Stomach (tissue), 19 donors: ENCODE data around the gene METAP1. TPM values are rescaled to one million over a fixed set of nuclear protein-coding genes. Genes with fewer than 3 reads are reported as not detected.
A peak's percentile ranks its signal among the peaks of the same experiment; 100 is the strongest.

Experiments used
- DNase-seq, 2 donors: peaks; one replicate each; pipeline versions ENCODE4 v3.0.0 to v3.0.0-alpha.2; 2013 to 2019
- H3K27ac ChIP-seq, 5 donors: fragments of 200-600 bp in 4 of 5; sonication (generic) in 4 of 5; one replicate each; pipeline ENCODE4 v1.5.1; 2013 to 2019; ENCODE audit warnings: mild to moderate bottlenecking in 1 of 5, moderate library complexity in 1 of 5
- H3K27me3 ChIP-seq, 3 donors: fragments of 200-600 bp; sonication (generic); one replicate each; pipeline ENCODE4 v1.5.1; 2017 to 2019; ENCODE audit warnings: mixed run types in 1 of 3
- H3K36me3 ChIP-seq, 4 donors: fragments of 200-600 bp; sonication (generic); 1 replicate in 3 of 4; 2 replicates in 1 of 4; pipeline ENCODE4 v1.5.1; 2016 to 2019
- H3K4me1 ChIP-seq, 4 donors: fragments of 200-600 bp; sonication (generic); one replicate each; pipeline ENCODE4 v1.5.1; 2016 to 2019
- H3K4me3 ChIP-seq, 4 donors: fragments of 200-600 bp; sonication (generic) in 3 of 4; one replicate each; pipeline ENCODE4 v1.5.1; 2016 to 2019; ENCODE audit warnings: mild to moderate bottlenecking in 1 of 4
- H3K9me3 ChIP-seq, 4 donors: fragments of 200-600 bp; sonication (generic); one replicate each; pipeline ENCODE4 v1.5.1; 2016 to 2019
- CTCF ChIP-seq, 7 experiments: fragments of 450-650 bp in 4 of 7; fragments of 200-600 bp in 3 of 7; sonication (generic) in 3 of 7; IDR thresholded peaks; one replicate each; pipeline ENCODE4 v1.5.1; 2016 to 2019; ENCODE audit warnings: antibody characterized with exemption in 7 of 7, control low read depth in 2 of 7, mild to moderate bottlenecking in 1 of 7
- EP300 ChIP-seq: sonication (generic); formaldehyde crosslinking; IDR thresholded peaks from one replicate; pipeline ENCODE4 v1.6.1; 2017; ENCODE audit warnings: antibody characterized with exemption
- POLR2A ChIP-seq, 4 donors: fragments of 450-650 bp; IDR thresholded peaks; one replicate each; pipeline ENCODE4 v1.6.1; 2016; ENCODE audit warnings: antibody characterized with exemption in 4 of 4, control low read depth in 2 of 4, mild to moderate bottlenecking in 1 of 4, moderate library complexity in 1 of 4
- POLR2AphosphoS5 ChIP-seq, 3 donors: sonication (generic); formaldehyde crosslinking; IDR thresholded peaks; one replicate each; pipeline ENCODE4 v1.6.1; 2016; ENCODE audit warnings: antibody characterized with exemption in 3 of 3
- WGBS, 5 donors: extraction: QIAGEN DNeasy Blood & Tissue Kit in 3 of 5; methylation state at CpG; one replicate each; pipeline versions ENCODE4 v1.1.5 to v1.1.7; 2013 to 2018; 5-methylcytosine and 5-hydroxymethylcytosine counted together
- intact Hi-C: fragments of 100-400 bp; cut with DNase I; formaldehyde crosslinking; loops from one replicate; pipeline ENCODE4 v1.15.1; 2023; ENCODE audit warnings: low total_unique reads
- long read RNA-seq, 10 donors: transcript quantifications; one replicate each; lab custom pipeline, GENCODE V29; 2026
- polyA plus RNA-seq, 3 donors: library from polyadenylated mRNA; stranded (reverse); fragments of 200-250 nt; gene quantifications; one replicate each; pipeline ENCODE4 v1.2.3, GENCODE V29; 2013
- total RNA-seq, 5 donors: library from RNA; depleted of rRNA; stranded (reverse); fragments of >200 nt; gene quantifications; one replicate each; pipeline versions ENCODE4 v1.1.0 to v1.2.3, GENCODE V29; 2014 to 2016
- donor health status: healthy with polysubstance abuse.
- donor health status: Bipolar disorder and iron deficiency.
- donor health status: healthy.

The METAP1 gene
- 10 to 100 TPM in 4 of 5 donors, 1 to 10 TPM in 1; 1.8 to 64.3 (median 33.2) TPM for total RNA-seq
- polyA plus RNA-seq = 10 to 100 TPM; 14.8 to 39.2 (median 31.5) TPM
- long read RNA-seq, donor 1, transcript METAP1-201 (11 exons, 2,791 nt) = major isoform, 5 of 126 reads
- long read RNA-seq, donor 1, partial matches to known transcripts = 62 of 126 reads
- long read RNA-seq, donor 1, other reads (novel, unspliced or antisense) = 59 of 126 reads
- long read RNA-seq, donor 2, transcript METAP1-201 (11 exons, 2,791 nt) = major isoform, 11 of 11 reads
- long read RNA-seq, donor 2, partial matches to known transcripts = 0 of 11 reads
- long read RNA-seq, donor 2, other reads (novel, unspliced or antisense) = 0 of 11 reads
- long read RNA-seq, donor 3, partial matches to known transcripts = 0 of 2 reads
- long read RNA-seq, donor 3, other reads (novel, unspliced or antisense) = 0 of 2 reads
- long read RNA-seq, donor 4, partial matches to known transcripts = 0 of 2 reads
- long read RNA-seq, donor 4, other reads (novel, unspliced or antisense) = 0 of 2 reads
- long read RNA-seq, donor 5, transcript METAP1-201 (11 exons, 2,791 nt) = major isoform, 6 of 6 reads
- long read RNA-seq, donor 5, partial matches to known transcripts = 0 of 6 reads
- long read RNA-seq, donor 5, other reads (novel, unspliced or antisense) = 0 of 6 reads
- long read RNA-seq, donor 6, transcript METAP1-201 (11 exons, 2,791 nt) = major isoform, 16 of 354 reads
- long read RNA-seq, donor 6, partial matches to known transcripts = 239 of 354 reads
- long read RNA-seq, donor 6, other reads (novel, unspliced or antisense) = 99 of 354 reads
- long read RNA-seq, donor 7, transcript METAP1-201 (11 exons, 2,791 nt) = major isoform, 8 of 8 reads
- long read RNA-seq, donor 7, partial matches to known transcripts = 0 of 8 reads
- long read RNA-seq, donor 7, other reads (novel, unspliced or antisense) = 0 of 8 reads
- long read RNA-seq, donor 8, transcript METAP1-201 (11 exons, 2,791 nt) = major isoform, 9 of 169 reads
- long read RNA-seq, donor 8, partial matches to known transcripts = 130 of 169 reads
- long read RNA-seq, donor 8, other reads (novel, unspliced or antisense) = 30 of 169 reads
- long read RNA-seq, donor 9, partial matches to known transcripts = 0 of 2 reads
- long read RNA-seq, donor 9, other reads (novel, unspliced or antisense) = 0 of 2 reads
- long read RNA-seq, donor 10, partial matches to known transcripts = 0 of 3 reads
- long read RNA-seq, donor 10, other reads (novel, unspliced or antisense) = 0 of 3 reads

GRCh38 chr4:98995183-98996055, at the start of gene METAP1:
Gene METAP1, plus strand, starts transcription at chr4:98995721. Its CDS starts 33 bp downstream, at chr4:98995754.
- 0 to 1% (median 1%) methylated on average over 20 to 94 of the region's 94 CpGs for WGBS, 5 donors
- intact Hi-C loops = loop anchor here (10.0 kb wide), 1 partner anchor 59 kb away; no protein-coding TSS in a partner anchor

DNA sequence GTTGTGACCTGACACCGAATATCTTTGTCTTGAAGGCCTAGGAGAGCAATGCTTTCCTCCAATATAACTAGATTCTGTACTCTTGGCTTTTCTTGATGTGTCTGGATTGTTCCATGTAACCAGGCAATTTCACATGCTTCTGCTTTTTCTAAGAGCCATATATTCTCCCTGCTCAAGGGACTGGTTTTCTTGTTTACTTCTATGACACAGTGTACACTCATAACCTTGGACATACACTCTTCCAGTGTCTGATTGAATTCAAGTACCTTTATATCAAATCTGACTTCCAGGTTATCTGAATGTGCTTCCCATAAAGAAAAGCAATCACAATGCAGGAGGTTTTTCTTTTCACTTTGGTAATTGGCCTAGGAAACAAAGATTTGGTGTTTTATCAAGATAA, 49.2 kb upstream of the METAP1 start:
- H3K9me3 ChIP-seq = no peaks in the 10 kb centered on the region
- H3K4me1 ChIP-seq = no peaks in the 10 kb centered on the region
- intact Hi-C loops = no loop called here
- H3K27me3 ChIP-seq = no peaks in the 10 kb centered on the region
- no peak overlapping the region for H3K27ac ChIP-seq
- H3K4me3 ChIP-seq = no peak overlapping the region
- TF ChIP-seq POLR2A (IDR thresholded peaks at IDR 0.05) (no peak), POLR2AphosphoS5 (IDR thresholded peaks at IDR 0.05) (no peak), EP300 (no peak), CTCF (IDR thresholded peaks at IDR 0.05) (no peak)
- no peaks in the 10 kb centered on the region for H3K36me3 ChIP-seq
- WGBS, 5 donors = 62 to 92% (median 88%) methylated on average over 1 of the region's 1 CpG
- DNase-seq = no peak

More at GRCh38 chr4:98995183-98996055, at the start of gene METAP1:
- DNase-seq = peak; percentile 94 to 98
- Histone ChIP-seq H3K4me1 (peaks cover 0 to 34% (median 19%) of the 10 kb centered on the region in 4 donors), H3K27me3 (no peaks in the 10 kb centered on the region), H3K27ac (peak within 1 kb of the TSS; percentile 87 to 96 (median 89)), H3K36me3 (no peaks in the 10 kb centered on the region), H3K4me3 (peak within 1 kb of the TSS; percentile 89 to 99 (median 98)), H3K9me3 (no peaks in the 10 kb centered on the region)
- TF ChIP-seq POLR2A (IDR thresholded peaks at IDR 0.05) (peak in 1 of 4 donors; percentile 33), POLR2AphosphoS5 (IDR thresholded peaks at IDR 0.05) (peak; percentile 27 to 90 (median 84)), CTCF (IDR thresholded peaks at IDR 0.05) (peak in 5 of 7 experiments; percentile 24 to 54 (median 44)), EP300 (no peak)

- 75 to 93% (median 85%) methylated on average over 1 of the region's 1 CpG for WGBS, 5 donors
- TF ChIP-seq CTCF (IDR thresholded peaks at IDR 0.05) (no peak), POLR2A (IDR thresholded peaks at IDR 0.05) (no peak), POLR2AphosphoS5 (IDR thresholded peaks at IDR 0.05) (no peak), EP300 (no peak)
- no peaks in the 10 kb centered on the region for H3K9me3 ChIP-seq
- H3K4me3 ChIP-seq = no peak overlapping the region
- no peaks in the 10 kb centered on the region for H3K27me3 ChIP-seq
- intact Hi-C loops = no loop called here
- no peaks in the 10 kb centered on the region for H3K4me1 ChIP-seq
- no peak overlapping the region for H3K27ac ChIP-seq
- H3K36me3 ChIP-seq = no peaks in the 10 kb centered on the region
- no peak for DNase-seq
Observed at GRCh38 chr4:98950925-98951324, 44.6 kb upstream of the METAP1 start.
